ENCODE data around the gene KRT5. TPM values are rescaled to one million over a fixed set of nuclear protein-coding genes. Genes with fewer than 3 reads are reported as not detected.

The KRT5 gene
- total RNA-seq, 4 donors from 2014 or later, result 3.6 to 59.0 (median 14.4) TPM

GRCh38 chr12:52527121-52527800 is 7.1 kb upstream of the KRT5 start:
- DNase-seq (ENCODE audit: low spot score) (no peak), ATAC-seq (ENCODE audit: low FRiP score) (no peak)
- no peak for TF ChIP-seq CTCF (IDR thresholded peaks at IDR 0.05)

DNA sequence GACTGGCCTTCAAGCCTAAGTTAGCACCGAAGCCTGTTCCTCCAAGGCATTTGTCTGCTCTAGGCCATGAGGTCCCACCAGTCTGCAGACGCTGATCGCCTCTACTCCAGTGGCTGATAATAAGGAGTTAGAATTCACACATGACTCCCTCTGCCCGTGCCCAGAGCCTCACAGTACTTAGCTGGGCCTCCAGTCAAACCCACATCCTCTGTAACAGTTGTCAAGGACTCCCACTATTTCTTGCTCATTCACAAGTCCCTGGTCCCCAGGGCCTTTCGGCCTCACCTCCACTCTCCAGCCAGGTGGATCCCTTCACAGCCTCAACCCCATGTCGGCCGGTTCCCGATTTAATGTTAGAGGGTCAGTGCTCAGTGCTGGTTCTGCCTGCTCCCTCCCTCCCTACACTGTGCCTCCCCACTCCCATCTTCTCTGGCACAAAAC is 6.3 kb upstream of the KRT5 start:
- no peak for TF ChIP-seq CTCF (IDR thresholded peaks at IDR 0.05)
- ATAC-seq (ENCODE audit: low FRiP score) (no peak), DNase-seq (ENCODE audit: low spot score) (no peak)

DNA sequence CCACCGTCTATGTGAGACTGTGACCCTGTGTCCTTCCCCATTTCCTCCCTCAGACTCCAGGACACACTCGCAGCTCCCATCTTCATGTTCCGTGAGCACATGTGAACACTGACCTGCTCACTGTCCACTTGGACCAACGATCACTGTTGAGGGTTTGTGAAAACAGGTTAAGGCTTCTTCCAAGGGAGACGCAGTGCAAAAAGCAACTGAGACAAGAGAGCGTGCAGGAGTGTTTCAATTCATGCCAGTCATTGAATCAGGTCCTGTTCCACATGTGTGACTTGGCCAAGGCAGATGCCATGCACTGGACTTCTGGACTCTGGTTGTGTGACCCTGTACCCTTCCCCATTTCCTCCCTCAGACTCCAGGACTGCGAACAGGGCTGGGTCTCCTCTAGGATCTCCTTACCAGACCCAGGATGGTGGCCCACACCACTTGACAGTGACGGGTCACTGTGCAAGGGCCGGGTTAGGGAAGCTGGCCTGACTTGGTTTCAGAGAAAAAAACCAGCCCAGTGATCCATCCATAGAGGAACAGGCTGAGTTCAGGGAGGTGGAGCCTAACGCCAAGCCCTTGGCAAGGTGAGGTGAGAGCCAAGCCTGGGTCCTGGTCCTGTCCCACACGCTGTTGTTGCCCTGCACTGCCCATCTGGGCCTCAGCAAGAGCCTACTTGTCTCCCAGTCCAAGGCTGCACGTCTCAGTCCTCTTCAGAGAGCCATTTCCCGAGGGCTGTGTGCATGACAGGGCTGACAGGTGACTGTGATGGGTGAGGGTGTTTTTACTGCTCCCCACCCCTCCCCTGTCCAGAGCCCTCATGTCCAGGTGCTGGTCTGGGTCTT is 5.7 kb upstream of the KRT5 start:
- ATAC-seq (ENCODE audit: low FRiP score) (no peak), DNase-seq (ENCODE audit: low spot score) (no peak)
- no peak for TF ChIP-seq CTCF (IDR thresholded peaks at IDR 0.05)

- no peak for TF ChIP-seq CTCF (IDR thresholded peaks at IDR 0.05)
- ATAC-seq (ENCODE audit: low FRiP score), result no peak
- DNase-seq (ENCODE audit: low spot score), result no peak
Measured at GRCh38 chr12:52524898-52525591, 4.9 kb upstream of the KRT5 start.

- no peak for TF ChIP-seq CTCF (IDR thresholded peaks at IDR 0.05)
- ATAC-seq (ENCODE audit: low FRiP score), result no peak
- no peak for DNase-seq (ENCODE audit: low spot score)
Measured at GRCh38 chr12:52524241-52524897, 4.2 kb upstream of the KRT5 start.

DNA sequence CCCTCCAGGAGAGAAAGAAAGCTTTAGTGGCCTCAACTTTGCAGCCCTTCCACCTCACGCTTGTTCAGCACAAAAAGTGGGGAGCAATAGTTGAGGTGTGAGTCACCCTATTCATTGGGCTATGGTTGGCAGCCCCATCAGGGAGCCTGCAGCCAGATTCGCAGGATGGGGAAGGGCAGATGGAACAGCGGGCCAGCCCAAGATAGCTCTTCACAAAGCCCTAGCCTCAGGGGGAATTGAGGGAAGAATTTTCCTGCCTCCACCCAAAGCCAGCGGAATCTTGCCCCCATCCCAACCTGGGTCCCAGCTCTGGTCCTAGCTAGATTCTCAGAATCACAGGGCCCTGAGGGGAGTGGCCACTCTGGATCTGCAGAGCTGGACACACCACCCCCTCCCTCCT is 3.6 kb upstream of the KRT5 start:
- ATAC-seq (ENCODE audit: low FRiP score) (no peak), DNase-seq (ENCODE audit: low spot score) (no peak)
- no peak for TF ChIP-seq CTCF (IDR thresholded peaks at IDR 0.05)

Data from omental fat pad (tissue), 4 donors.